H1 (cell line): ENCODE results near the gene SYT13. TPM values are rescaled to one million over a fixed set of nuclear protein-coding genes. Genes with fewer than 3 reads are reported as not detected.

Experiments used
- CTCF ChIA-PET: fragments of 300-600 bp; sonication (Branson Sonifier 250); formaldehyde crosslinking; loops from one replicate; lab custom pipeline; 2021; ENCODE audit not compliant: partially characterized antibody; lab: Charles Lee
- POLR2A ChIA-PET: fragments of 300-600 bp; sonication (Branson Sonifier 250); formaldehyde crosslinking; loops from one replicate; lab custom pipeline; 2021; ENCODE audit warnings: inconsistent platforms; ENCODE audit not compliant: partially characterized antibody; lab: Charles Lee
- DNase-seq, 2 experiments: peaks; one replicate each; pipeline versions ENCODE4 v3.0.0 to v3.0.0-alpha.2; 2010 to 2022; ENCODE audit warnings: low spot score in 2 of 2, low read depth in 1 of 2, mixed read lengths in 1 of 2
- FAIRE-seq: peaks from 2 replicates; lab custom pipeline; 2011; peaks lifted over from hg19 to GRCh38; lab: Jason Lieb, UNC
- H2AFZ ChIP-seq: 2 replicates; pipeline ENCODE4 v1.8.1; 2012; ENCODE audit warnings: low read length, inconsistent platforms
- H2AK5ac ChIP-seq: 2 replicates; pipeline ENCODE4 v1.6.1; 2013; ENCODE audit warnings: low read depth, low read length
- H2BK120ac ChIP-seq: replicated peaks from 2 replicates; pipeline ENCODE3; 2013; ENCODE audit warnings: low read depth, low read length, inconsistent platforms
- H2BK12ac ChIP-seq: 2 replicates; pipeline ENCODE4 v1.6.1; 2013; ENCODE audit warnings: low read depth, low read length
- H2BK15ac ChIP-seq: 2 replicates; pipeline ENCODE4 v1.6.1; 2013; ENCODE audit warnings: low read length
- H2BK20ac ChIP-seq: 2 replicates; pipeline ENCODE4 v1.6.1; 2013; ENCODE audit warnings: low read length
- H2BK5ac ChIP-seq: 2 replicates; pipeline ENCODE4 v1.6.1; 2013; ENCODE audit warnings: low read depth, low read length
- H3K14ac ChIP-seq: 2 replicates; pipeline ENCODE4 v1.6.1; 2013; ENCODE audit warnings: inconsistent platforms; ENCODE audit not compliant: insufficient read length
- H3K18ac ChIP-seq: 2 replicates; pipeline ENCODE4 v1.6.1; 2013; ENCODE audit warnings: low read length; ENCODE audit errors: extremely low read depth
- H3K23ac ChIP-seq: 2 replicates; pipeline ENCODE4 v1.6.1; 2013; ENCODE audit warnings: inconsistent platforms; ENCODE audit not compliant: insufficient read length
- H3K23me2 ChIP-seq: 2 replicates; pipeline ENCODE4 v1.6.1; 2013; ENCODE audit warnings: low read depth, low read length
- H3K27ac ChIP-seq: 2 replicates; pipeline ENCODE4 v1.6.1; 2011; ENCODE audit warnings: low read depth, low read length, inconsistent platforms
- H3K27me3 ChIP-seq, 4 experiments: replicated peaks in 1 of 4; 1 replicate in 1 of 4; 2 replicates in 3 of 4; pipeline versions ENCODE4 v1.6.1 to v1.8.1; 2011 to 2013; ENCODE audit warnings: low read length in 3 of 4, mild to moderate bottlenecking in 3 of 4, inconsistent platforms in 2 of 4, mixed read lengths in 2 of 4, moderate library complexity in 1 of 4; ENCODE audit not compliant: control insufficient read depth in 3 of 4, insufficient read depth in 3 of 4; ENCODE audit errors: extremely low read depth in 1 of 4
- H3K36me3 ChIP-seq, 4 experiments: 2 replicates each; pipeline versions ENCODE4 v1.6.1 to v1.8.1; 2011 to 2013; ENCODE audit warnings: mild to moderate bottlenecking in 4 of 4, low read length in 3 of 4, moderate library complexity in 2 of 4, control low read depth in 1 of 4, inconsistent platforms in 1 of 4; ENCODE audit not compliant: insufficient read depth in 4 of 4, control insufficient read depth in 2 of 4
- H3K4ac ChIP-seq: replicated peaks from 2 replicates; pipeline ENCODE3; 2013; ENCODE audit warnings: low read length, low read depth, mixed read lengths, inconsistent platforms; ENCODE audit not compliant: insufficient read length
- H3K4me1 ChIP-seq, 4 experiments: replicated peaks in 1 of 4; 1 replicate in 1 of 4; 2 replicates in 3 of 4; pipeline versions ENCODE4 v1.6.1 to v1.8.1; 2011 to 2013; ENCODE audit warnings: low read length in 3 of 4, inconsistent platforms in 2 of 4, mixed read lengths in 1 of 4; ENCODE audit not compliant: insufficient read depth in 4 of 4, control insufficient read depth in 3 of 4
- H3K4me2 ChIP-seq, 2 experiments: 2 replicates each; pipeline versions ENCODE4 v1.6.1 to v1.8.1; 2011 to 2013; ENCODE audit warnings: low read depth in 2 of 2, low read length in 2 of 2, control low read depth in 1 of 2, inconsistent platforms in 1 of 2, mild to moderate bottlenecking in 1 of 2; ENCODE audit not compliant: insufficient read depth in 1 of 2
- H3K4me3 ChIP-seq, 4 experiments: fragments of 200-600, 300-600 bp in 1 of 4; sonication (generic), shearing (Covaris generic), sonication (Bioruptor Twin) in 1 of 4; 2 replicates each; pipeline versions ENCODE4 v1.5.1 to v1.8.1; 2011 to 2016; ENCODE audit warnings: low read length in 4 of 4, low read depth in 3 of 4, control low read depth in 2 of 4, inconsistent platforms in 2 of 4, mild to moderate bottlenecking in 2 of 4, mixed read lengths in 1 of 4, moderate library complexity in 1 of 4; ENCODE audit not compliant: insufficient read depth in 2 of 4; ENCODE audit errors: extremely low read depth in 1 of 4
- H3K56ac ChIP-seq: replicated peaks from 2 replicates; pipeline ENCODE3; 2013; ENCODE audit warnings: low read depth, mild to moderate bottlenecking, mixed read lengths, low read length, inconsistent platforms; ENCODE audit not compliant: insufficient read length
- H3K79me1 ChIP-seq: 2 replicates; pipeline ENCODE4 v1.6.1; 2013; ENCODE audit warnings: low read depth, low read length, control low read depth
- H3K79me2 ChIP-seq, 2 experiments: 2 replicates each; pipeline versions ENCODE4 v1.6.1 to v1.8.1; 2012 to 2013; ENCODE audit warnings: low read length in 2 of 2, mild to moderate bottlenecking in 2 of 2, inconsistent platforms in 1 of 2; ENCODE audit not compliant: insufficient read depth in 2 of 2, control insufficient read depth in 1 of 2
- H3K9ac ChIP-seq, 4 experiments: replicated peaks in 1 of 4; 1 replicate in 1 of 4; 2 replicates in 3 of 4; pipeline versions ENCODE4 v1.6.1 to v1.8.1; 2011 to 2013; ENCODE audit warnings: low read depth in 3 of 4, low read length in 3 of 4, control low read depth in 2 of 4, mild to moderate bottlenecking in 2 of 4, moderate library complexity in 2 of 4, inconsistent platforms in 1 of 4; ENCODE audit errors: extremely low read depth in 1 of 4
- H3K9me3 ChIP-seq, 2 experiments: 2 replicates each; pipeline versions ENCODE4 v1.6.1 to v1.8.1; 2012 to 2013; ENCODE audit warnings: mild to moderate bottlenecking in 2 of 2, moderate library complexity in 2 of 2, control low read depth in 1 of 2, inconsistent platforms in 1 of 2, low read depth in 1 of 2, low read length in 1 of 2, mixed read lengths in 1 of 2; ENCODE audit not compliant: insufficient read depth in 2 of 2
- H4K20me1 ChIP-seq, 2 experiments: replicated peaks in 1 of 2; 2 replicates each; pipeline versions ENCODE3 to v1.8.1; 2011 to 2013; ENCODE audit warnings: inconsistent platforms in 2 of 2, low read length in 2 of 2, mild to moderate bottlenecking in 1 of 2; ENCODE audit not compliant: insufficient read depth in 2 of 2, control insufficient read depth in 1 of 2
- H4K5ac ChIP-seq: 2 replicates; pipeline ENCODE4 v1.6.1; 2013; ENCODE audit warnings: low read length, low read depth, mixed read lengths, inconsistent platforms; ENCODE audit not compliant: insufficient read length
- H4K8ac ChIP-seq: 2 replicates; pipeline ENCODE4 v1.8.0; 2013; ENCODE audit warnings: mild to moderate bottlenecking, moderate library complexity, low read length, inconsistent platforms; ENCODE audit not compliant: insufficient read depth; ENCODE audit errors: extremely low read depth
- H4K91ac ChIP-seq: replicated peaks from 2 replicates; pipeline ENCODE3; 2013; ENCODE audit warnings: low read length, mixed read lengths, inconsistent platforms; ENCODE audit not compliant: insufficient read length
- CBX5 ChIP-seq: fragments of 300-800, 300-1000 bp; sonication (generic); IDR thresholded peaks from 2 replicates; pipeline ENCODE4 v1.7.1; 2016; ENCODE audit warnings: antibody characterized with exemption, low read length, low read depth
- CHD2 ChIP-seq: IDR thresholded peaks from 2 replicates; pipeline ENCODE4 v1.6.1; 2012; ENCODE audit warnings: low read length, improper control_type of control experiment
- NANOG ChIP-seq: IDR thresholded peaks from 2 replicates; pipeline ENCODE4 v1.6.1; 2011; ENCODE audit warnings: low read length, low read depth, mild to moderate bottlenecking, inconsistent platforms; ENCODE audit not compliant: insufficient read depth, poor library complexity, severe bottlenecking
- POU5F1 ChIP-seq: IDR thresholded peaks from 2 replicates; pipeline ENCODE4 v1.6.1; 2011; ENCODE audit warnings: low read depth, mild to moderate bottlenecking, low read length, moderate library complexity
- RBBP5 ChIP-seq: IDR thresholded peaks from 2 replicates; pipeline ENCODE4 v1.7.1; 2012; ENCODE audit warnings: low read depth, mild to moderate bottlenecking, inconsistent platforms, low read length, moderate library complexity, borderline replicate concordance
- SP2 ChIP-seq: IDR thresholded peaks from 2 replicates; pipeline ENCODE4 v1.6.1; 2012; ENCODE audit warnings: mild to moderate bottlenecking, low read length, inconsistent platforms
- SRF ChIP-seq: IDR thresholded peaks from 2 replicates; pipeline ENCODE4 v1.6.1; 2011; ENCODE audit warnings: mild to moderate bottlenecking, low read depth, low read length, moderate library complexity
- ZNF274 ChIP-seq: IDR thresholded peaks from 2 replicates; pipeline ENCODE4 v1.7.0; 2012; ENCODE audit warnings: low read length, borderline replicate concordance; ENCODE audit errors: extremely low read depth
- WGBS, 2 experiments: shearing (Covaris generic) in 1 of 2; methylation state at CpG; one replicate each; pipeline versions ENCODE4 v1.1.6 to v1.1.7; 2013 to 2015; ENCODE audit warnings: low lambda C conversion rate in 2 of 2, mixed read lengths in 2 of 2, inconsistent platforms in 1 of 2, low coverage in 1 of 2, missing lambda C conversion rate in 1 of 2; ENCODE audit not compliant: insufficient replicate concordance in 2 of 2, insufficient coverage in 1 of 2, insufficient read length in 1 of 2; ENCODE audit errors: extremely low coverage in 1 of 2, missing lambda C conversion rate in 1 of 2; 5-methylcytosine and 5-hydroxymethylcytosine counted together
- polyA plus RNA-seq, 7 experiments: library from polyadenylated mRNA; depleted of rRNA in 3 of 7; stranded (reverse) in 5 of 7; unstranded in 2 of 7; fragments of >200 nt in 5 of 7; fragments of 200-250 nt in 2 of 7; gene quantifications; 1 replicate in 5 of 7; 2 replicates in 1 of 7; 4 replicates in 1 of 7; pipeline versions ENCODE4 v1.2.1 to v1.2.3, GENCODE V29; 2011 to 2013; ENCODE audit warnings: missing spikeins in 2 of 7, mixed read lengths in 2 of 7
- total RNA-seq: library from RNA; stranded (reverse); fragmentation: NEBNext Ultra II Directional; extraction: Animal tissue kit (Norgen Biotek cat#: 25700); gene quantifications from 2 replicates; pipeline ENCODE4 v1.2.1, GENCODE V29; 2021
- TF ChIP-seq, protein P1 (sequence below): IDR thresholded peaks from 2 replicates; pipeline ENCODE4 v1.6.1; 2011; ENCODE audit warnings: low read length, improper control_type of control experiment
- TF ChIP-seq, protein P2 (sequence below): IDR thresholded peaks from 2 replicates; pipeline ENCODE4 v1.6.1; 2012; ENCODE audit warnings: low read length, inconsistent platforms

The SYT13 gene
- total and polyA plus RNA-seq, 2 of the 8 experiments (the other 6 are each of a cell fraction or from before 2014, with no cell fraction given), result 4.8 to 13.2 TPM

DNA sequence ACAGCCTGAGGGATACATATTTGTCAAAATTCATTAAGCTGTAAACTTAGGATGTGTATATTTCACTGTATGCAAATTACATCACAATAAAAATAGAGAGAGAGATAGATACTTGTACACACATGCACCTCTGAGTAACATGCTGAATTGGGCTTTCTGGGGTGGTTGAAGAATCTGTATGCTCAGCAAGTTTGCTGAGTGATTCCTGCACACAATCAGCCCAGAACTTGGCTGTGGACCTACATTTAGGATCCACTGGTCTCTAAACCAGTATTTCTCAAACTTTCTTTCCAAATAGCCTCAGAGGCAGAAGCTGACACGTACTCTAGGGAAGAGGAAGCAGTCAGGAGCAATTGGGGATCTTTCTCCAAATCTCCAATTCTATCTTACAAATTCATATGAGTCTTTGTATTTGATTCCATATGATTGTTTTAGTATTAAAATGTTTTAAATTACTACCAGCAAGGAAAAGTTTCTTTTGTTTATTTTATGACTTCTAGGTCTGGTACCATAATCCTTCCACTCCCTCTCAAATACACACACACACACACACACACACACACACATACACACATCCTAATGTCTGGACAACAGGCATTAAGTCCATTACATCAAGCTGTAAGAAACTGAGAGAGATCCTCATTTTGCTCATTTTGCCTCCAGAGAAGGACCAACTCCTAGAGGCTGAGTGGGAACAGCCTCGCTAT is 20.0 kb downstream of the SYT13 start:
- no peak overlapping the region for H2BK15ac ChIP-seq
- no peak overlapping the region for H2BK12ac ChIP-seq
- no peaks in the 10 kb centered on the region for H3K79me2 ChIP-seq
- no peak overlapping the region for H2BK120ac ChIP-seq
- no peak overlapping the region for H3K9ac ChIP-seq
- DNase-seq, result no peak
- no peak overlapping the region for H3K4me3 ChIP-seq
- no peaks in the 10 kb centered on the region for H3K36me3 ChIP-seq
- no peak overlapping the region for H3K4me2 ChIP-seq
- ChIA-PET CTCF (interaction anchor here (0.6 to 13.0 kb wide), 31 partner anchors 8 to 492 kb away, joined by 3 to 211 read pairs (median 4); partner anchors contain the start of gene SYT13), POLR2A (no interaction called here)
- H3K4ac ChIP-seq, result no peak overlapping the region
- H2BK5ac ChIP-seq, result no peak overlapping the region
- H3K4me1 ChIP-seq, result peaks cover 0 to 2% (median 0%) of the 10 kb centered on the region in 4 experiments; a peak in 1 of 7 replicates
- no peak overlapping the region for H4K8ac ChIP-seq
- H3K23me2 ChIP-seq, result no peaks in the 10 kb centered on the region; the same call in 1 of the 2 replicates
- 71% methylated on average over 2 of the region's 2 CpGs; no CpG with 5 or more reads in 1 of the 2 experiments for WGBS, 2 experiments
- H4K20me1 ChIP-seq, result no peaks in the 10 kb centered on the region
- FAIRE-seq, result no peak
- no peak overlapping the region for H3K18ac ChIP-seq
- no peaks in the 10 kb centered on the region for H3K79me1 ChIP-seq
- H3K9me3 ChIP-seq, result no peaks in the 10 kb centered on the region
- H3K56ac ChIP-seq, result no peak overlapping the region
- no peak overlapping the region for H4K91ac ChIP-seq
- peaks cover 0 to 7% (median under 1%) of the 10 kb centered on the region in 4 experiments; a peak in 3 of 7 replicates for H3K27me3 ChIP-seq
- no peak overlapping the region for H2AFZ ChIP-seq
- no peak overlapping the region for H3K14ac ChIP-seq
- no peak overlapping the region for H2AK5ac ChIP-seq
- no peak overlapping the region for H2BK20ac ChIP-seq
- no peak overlapping the region for H4K5ac ChIP-seq
- no peak overlapping the region for H3K27ac ChIP-seq
- no peak overlapping the region for H3K23ac ChIP-seq
- no peak for TF ChIP-seq CBX5
- TF ChIP-seq SP2, result no peak
- no peak for TF ChIP-seq POU5F1
- no peak for TF ChIP-seq SRF
- TF ChIP-seq, protein P1, sequence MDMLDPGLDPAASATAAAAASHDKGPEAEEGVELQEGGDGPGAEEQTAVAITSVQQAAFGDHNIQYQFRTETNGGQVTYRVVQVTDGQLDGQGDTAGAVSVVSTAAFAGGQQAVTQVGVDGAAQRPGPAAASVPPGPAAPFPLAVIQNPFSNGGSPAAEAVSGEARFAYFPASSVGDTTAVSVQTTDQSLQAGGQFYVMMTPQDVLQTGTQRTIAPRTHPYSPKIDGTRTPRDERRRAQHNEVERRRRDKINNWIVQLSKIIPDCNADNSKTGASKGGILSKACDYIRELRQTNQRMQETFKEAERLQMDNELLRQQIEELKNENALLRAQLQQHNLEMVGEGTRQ, result no peak
- no peak for TF ChIP-seq NANOG
- TF ChIP-seq ZNF274, result no peak
- TF ChIP-seq, protein P2, sequence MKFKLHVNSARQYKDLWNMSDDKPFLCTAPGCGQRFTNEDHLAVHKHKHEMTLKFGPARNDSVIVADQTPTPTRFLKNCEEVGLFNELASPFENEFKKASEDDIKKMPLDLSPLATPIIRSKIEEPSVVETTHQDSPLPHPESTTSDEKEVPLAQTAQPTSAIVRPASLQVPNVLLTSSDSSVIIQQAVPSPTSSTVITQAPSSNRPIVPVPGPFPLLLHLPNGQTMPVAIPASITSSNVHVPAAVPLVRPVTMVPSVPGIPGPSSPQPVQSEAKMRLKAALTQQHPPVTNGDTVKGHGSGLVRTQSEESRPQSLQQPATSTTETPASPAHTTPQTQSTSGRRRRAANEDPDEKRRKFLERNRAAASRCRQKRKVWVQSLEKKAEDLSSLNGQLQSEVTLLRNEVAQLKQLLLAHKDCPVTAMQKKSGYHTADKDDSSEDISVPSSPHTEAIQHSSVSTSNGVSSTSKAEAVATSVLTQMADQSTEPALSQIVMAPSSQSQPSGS, result no peak
- no peak for TF ChIP-seq RBBP5
- TF ChIP-seq CHD2, result no peak
